CD4-positive, alpha-beta T cell treated with Interleukin-17A for 1 hour (primary cell): ENCODE measurements around the gene ESRRG.
"Not testable (repeated sequence)": the region's sequence is repeated elsewhere in the genome, so short reads cannot be mapped to it uniquely, and the experiment has no call there.

Experiments
- DNase-seq: peaks from one replicate; pipeline ENCODE4 v3.0.0-alpha.2; 2020

The ESRRG gene

DNA sequence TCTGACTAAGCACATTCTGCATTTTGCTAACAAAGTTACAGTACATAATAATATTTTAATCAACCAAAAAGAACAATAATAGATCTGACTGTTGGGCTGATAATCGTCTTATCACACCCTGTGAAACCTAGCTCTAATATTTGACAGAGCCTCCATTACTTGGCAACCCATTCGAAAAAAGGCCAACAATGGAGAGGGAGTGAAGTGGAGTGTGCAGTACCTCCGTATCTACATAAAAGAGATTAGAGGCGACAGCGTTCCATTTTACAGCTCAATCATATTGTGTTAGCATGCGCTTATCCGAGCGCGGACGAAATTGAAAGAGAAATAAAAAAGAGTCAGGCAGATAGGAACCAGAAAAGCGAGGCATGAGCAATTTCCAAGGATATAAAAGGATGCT is 162.7 kb downstream of the ESRRG start:
- no peak for DNase-seq

DNA sequence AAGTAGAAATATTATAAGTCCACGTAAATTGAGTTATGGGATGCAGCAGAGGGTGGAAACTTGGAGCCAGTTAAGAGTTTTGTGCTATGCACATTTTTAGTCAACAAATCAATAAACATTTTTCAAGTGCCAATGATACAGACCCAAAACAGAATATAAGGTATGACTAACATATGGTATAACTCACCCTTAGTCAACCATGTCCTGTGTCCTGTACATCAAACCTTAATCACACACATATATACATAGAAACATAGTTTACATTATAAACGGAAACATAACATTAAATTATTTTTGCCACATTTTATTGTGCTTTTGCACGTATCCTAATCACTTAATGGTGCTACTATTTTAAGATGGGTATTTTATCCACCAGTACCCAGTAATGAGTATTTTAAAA is 163.9 kb downstream of the ESRRG start:
- no peak for DNase-seq

DNA sequence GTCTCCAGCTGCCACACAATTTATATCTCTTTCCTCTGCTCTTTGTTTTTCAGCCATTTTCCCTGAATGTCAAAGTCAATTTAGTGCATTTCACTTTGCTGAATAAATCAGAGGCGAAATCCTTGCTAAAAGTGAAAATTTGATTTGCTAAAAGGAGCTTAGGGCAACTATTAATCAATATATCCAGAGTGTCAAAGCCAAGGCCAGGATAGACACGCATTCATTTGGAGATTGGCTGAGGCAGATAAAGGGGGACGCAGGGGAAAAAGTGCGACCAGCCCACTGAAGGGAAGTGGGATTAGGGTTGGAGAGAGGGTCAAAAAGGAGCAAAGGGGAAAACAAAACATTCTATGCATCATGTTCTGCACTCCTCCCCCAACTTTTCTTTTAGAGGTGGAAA is 167.6 kb downstream of the ESRRG start:
- no peak for DNase-seq

DNA sequence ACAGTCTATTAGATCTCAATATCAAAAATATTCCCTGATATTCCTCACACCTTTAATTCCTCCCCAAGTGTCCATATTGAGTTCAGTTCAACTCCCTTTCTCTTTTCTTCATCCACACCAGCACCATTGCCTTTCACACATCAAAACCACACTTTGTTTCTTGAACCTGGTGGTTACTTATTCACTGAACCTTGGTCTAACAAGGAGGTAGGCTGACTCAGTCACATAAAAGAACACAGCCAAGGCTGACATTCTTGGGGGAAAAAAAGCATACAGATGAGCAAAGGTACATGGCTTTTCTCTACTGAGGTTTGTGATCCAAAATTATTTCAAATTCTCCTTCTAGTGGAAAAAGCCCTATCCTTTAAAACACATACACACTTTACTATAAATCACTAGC is 168.3 kb downstream of the ESRRG start:
- no peak for DNase-seq

DNA sequence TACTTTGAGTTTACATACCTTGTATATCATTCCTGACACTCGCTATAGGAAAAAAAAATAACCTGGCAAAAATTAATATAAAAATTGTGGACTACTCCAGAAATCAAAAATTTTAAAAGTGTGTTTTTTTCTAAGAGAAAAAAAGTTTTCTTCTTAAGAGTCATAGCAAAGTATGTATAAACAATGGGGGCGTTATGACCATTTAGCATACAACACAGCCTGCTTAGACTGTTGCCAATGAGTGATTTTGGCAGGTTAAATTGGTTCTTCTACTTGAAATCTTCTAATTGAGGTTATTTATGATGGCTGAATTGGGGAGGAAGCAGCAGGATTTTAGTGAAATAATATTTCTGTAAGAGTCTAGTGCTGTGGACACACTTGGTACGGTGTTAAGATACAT is 169.5 kb downstream of the ESRRG start:
- no peak for DNase-seq

DNA sequence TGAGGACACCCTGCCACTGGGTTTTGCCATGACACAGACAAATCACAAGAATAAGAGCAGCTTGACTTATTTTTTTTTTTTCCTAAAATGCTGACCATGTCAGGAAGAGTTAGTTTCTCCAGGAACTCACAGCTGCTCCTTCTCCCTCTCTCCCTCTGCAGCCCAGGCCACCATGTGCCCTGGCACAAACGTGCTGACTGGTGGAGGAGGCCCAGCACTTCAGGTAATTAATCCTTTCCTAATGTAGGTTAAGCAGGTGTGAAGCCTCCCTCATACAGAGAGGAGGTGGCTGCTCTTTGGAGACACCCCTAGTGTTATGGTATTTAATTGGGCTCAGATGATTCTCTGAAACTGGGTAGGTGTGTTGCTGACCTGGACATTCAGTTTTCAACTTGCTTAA is 170.2 kb downstream of the ESRRG start:
- DNase-seq, result no peak

DNA sequence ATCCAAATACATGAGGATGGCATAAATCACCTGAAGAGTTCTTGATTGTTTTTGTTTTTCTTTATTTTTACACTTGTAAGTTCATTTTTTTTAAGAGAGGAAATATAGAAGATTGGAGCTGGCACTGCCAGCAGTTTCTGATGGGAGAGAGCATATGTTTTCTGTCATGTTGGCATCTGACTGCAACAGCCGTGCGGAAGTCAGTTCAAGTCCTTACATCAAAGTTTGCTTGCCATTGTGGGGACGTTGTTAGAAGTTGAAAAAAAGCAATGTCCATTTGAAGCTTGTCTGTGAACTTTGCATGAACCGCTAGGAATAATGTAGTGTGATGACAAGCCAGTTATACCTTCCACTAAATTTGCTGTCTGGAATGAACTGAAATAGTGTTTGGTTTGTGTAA is 173.4 kb downstream of the ESRRG start:
- DNase-seq, result no peak

DNA sequence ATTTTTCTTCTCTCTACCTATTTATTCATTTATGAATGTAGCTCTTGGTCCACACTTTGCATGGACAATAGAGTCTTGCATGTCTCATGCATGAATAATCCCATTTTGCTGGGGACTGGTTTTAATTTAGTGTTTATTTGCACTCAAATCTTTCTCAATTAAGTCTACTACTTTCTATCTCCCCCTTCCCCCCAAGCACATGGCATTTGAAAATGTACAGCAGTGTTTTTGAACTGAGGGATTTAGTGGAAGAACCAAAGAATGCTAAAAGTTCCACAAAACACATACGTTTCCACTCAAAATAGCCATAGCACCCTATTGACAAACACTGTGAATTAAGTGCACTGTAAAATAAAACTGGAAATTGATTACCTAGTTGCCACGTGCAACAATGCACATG is 180.5 kb downstream of the ESRRG start:
- DNase-seq, result no peak

DNA sequence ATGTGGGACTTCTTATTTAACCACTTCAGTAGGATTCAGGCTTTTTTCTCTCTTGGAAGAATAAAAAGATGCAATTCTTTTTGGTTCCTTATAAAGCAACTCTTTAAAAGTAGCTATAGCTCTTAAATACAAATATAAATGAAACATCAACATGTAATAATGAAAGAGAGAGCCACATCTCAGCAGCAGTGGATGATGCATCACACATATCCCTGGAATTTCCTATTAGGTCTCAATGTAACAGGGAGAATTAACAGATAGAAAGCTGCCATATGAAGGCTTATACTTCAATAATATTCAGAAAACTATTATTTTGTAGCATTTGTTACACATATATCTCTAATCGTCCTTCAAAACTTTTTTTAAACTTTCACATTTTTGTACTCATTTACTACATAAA is 181.0 kb downstream of the ESRRG start:
- DNase-seq, result no peak

DNA sequence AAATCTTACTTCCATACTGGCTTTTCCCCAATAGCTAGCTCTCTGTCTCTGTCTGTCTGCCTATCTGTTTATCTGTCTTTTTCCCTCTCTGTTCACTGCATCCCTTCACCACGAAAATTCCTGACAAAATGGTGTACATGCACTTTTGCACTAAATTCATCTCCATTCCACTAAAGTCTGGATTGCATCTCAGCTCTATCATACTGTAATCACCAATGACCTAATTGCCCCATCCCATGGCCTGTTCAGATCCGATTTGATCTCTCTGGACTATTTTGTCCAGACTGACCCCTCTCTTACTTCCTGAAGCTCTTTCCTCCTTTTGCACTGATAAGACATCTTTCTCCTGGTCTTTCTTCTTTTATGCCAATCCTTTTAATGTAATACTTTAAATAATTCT is 187.5 kb downstream of the ESRRG start:
- DNase-seq, result no peak

DNA sequence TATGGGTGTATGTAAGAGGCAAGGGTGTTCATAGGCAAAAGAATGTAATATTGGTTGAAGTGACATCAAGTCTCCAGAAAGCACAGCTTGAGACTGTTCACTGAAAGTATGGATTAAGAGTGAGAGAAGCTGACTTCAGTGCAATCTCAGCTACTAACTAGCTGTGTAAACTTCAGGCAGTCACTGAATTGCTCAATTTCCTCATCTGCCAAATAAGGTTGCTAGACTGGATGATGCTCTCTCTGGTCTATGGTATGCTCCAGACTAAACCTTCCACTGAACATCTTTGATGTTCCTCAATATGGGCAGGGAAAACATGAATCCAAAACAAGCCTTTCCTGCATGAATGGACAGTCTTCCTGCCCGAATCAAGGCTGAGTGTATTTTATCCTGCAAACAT is 188.2 kb downstream of the ESRRG start:
- no peak for DNase-seq

DNA sequence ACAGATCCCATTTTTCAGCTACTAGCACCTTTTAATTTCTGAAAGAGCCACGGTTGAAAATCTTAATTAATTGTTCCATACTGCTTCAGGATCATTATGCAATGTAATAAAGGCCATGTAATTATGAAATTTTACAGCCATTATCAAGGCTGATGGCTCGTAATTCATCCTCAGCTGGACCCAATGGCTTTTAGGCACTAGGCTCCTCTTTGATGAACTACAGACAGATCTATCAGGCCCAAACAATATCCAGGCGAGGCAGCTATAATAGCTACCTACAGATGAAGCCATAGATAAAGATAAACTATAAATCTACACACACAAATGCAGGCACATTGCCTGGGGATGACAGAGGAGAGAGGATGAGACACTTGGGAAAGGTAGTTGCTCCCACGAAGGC is 189.5 kb downstream of the ESRRG start:
- no peak for DNase-seq

DNA sequence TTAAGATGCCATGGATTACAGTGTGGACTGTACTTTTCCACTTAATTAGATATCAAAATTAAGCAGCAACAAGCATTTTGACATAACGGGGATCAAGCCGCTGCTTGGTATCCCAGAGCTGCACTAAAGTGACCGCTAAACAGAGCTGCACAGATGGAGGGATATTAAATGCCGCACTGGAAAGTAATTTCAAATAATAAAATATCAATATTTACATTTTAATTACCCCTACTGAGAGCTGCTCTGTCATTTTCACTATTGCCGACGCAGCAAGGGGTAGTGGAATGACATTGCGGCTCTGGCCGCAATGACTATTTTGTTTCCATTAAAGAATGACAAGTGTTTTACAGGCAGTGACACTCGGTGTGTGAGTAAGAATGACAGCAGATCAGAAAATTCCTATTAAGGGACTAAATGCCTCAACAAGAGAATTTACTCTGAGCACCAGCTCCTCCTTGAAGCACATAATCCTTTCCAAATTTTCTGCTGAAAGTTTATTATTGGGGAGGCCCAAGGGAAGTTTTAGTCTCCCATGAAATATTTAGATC is 190.9 kb downstream of the ESRRG start:
- no peak for DNase-seq

DNA sequence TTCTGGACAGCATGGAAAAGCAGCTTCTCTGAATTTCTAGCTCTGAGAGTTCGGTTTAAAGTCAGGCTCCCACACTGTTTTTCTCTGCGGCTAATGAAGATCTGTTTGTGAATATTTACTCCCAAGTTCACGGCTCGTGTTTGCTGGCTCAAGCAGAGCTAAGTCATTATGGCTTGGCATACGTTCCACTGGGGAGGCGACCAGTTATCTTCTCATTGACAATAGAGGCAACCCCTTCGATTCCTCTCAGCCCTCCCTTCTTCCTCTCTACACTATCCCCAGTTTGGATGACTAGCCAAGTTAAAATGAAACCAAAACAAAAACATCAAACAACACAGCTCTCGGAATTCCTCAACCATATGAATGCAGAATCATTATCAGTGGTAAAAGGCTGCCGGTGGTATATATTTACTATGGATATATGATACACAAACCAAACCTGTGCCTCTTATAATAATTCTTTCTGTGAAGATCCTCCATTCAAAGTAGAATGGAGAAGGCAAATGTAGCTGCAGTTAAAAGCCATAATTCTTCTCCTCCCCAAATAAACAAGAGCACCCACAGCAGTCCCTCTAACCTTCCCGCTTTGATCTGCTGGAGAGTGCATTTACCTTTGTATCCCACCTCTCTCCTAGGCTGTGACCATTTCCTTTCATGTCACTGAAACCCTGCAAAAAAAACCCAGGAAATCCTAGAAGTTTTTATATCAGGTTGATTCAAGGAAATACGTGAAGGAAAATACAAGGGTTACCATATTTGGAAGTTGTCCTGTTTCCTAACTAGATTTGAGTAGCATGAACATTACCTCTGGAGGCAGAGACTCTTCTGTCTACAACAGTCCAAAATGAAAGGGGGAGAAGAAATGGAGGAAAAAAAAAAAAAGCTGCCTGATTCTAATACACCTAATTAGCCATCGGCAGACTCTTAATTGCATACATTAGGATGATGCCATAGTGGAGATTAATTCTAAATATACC is 191.7 kb downstream of the ESRRG start:
- DNase-seq, result no peak

DNA sequence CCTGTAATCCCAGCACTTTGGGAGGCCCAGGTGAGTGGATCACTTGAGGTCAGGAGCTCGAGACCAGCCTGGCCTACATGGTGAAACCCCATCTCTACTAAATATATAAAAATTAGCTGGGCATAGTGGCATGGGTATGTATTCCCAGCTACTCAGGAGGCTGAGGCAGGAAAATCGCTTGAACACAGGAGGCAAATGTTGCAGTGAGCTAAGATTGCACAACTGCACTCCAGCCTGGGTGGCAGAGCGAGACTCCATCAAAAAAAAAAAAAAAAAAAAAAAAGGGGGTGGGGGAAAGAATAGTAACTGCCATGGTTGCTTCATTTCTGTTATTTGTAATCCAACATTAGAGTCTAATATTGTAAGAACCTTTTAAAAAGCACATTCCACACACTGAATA is 193.4 kb downstream of the ESRRG start:
- DNase-seq, result not testable (repeated sequence)

DNA sequence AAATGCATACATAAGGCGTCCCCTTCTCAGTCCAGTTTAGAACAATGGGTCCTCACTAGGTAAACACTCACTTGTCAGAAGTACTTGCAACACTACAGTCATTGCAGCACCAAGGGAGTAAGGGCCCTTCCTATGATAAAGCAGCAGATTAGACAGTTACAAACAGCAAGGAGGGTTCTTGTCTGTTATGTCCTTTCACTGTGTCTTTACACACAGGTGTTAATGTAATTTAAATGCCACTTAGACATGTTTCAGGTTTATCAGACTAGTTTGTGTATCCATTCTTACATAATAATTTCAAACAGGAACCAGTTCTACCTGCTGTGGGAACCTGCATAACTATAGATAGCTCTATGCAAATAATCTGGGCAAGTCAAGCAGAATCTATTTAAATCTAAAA is 194.4 kb downstream of the ESRRG start:
- no peak for DNase-seq

DNA sequence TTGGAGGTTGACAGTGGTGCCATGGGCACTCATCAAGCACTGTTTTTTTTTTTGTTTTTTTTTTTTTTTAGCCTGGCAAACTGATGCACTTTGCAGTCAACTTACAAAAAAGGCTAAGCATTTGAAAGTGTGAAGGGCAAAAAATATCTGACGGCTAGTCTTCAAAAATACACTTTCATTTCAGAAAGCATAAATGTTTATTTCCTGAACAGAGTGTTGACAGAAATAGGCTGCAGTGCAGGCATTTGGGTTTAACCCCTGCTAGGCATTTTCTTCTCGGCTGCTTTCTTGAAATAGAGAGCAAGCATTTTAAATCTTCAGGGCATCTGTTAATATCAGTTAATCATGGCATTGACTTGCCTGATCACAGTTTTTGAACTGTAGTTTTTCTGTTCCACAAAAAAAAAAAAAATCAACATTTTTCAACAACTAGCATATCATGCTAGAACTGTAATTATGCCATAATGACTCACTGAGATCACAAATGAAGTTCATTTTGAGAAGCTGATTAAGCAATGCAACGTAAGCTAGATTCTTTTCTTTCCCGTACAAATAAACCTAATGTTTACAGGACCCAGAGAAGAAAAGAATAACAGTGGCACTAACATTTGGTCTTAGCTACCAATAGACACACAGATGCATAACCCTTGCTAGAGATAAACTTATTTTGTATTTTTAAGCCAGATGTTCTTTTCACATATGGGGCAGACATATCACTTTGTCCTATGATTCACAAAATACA is 199.6 kb downstream of the ESRRG start:
- DNase-seq, result no peak

DNA sequence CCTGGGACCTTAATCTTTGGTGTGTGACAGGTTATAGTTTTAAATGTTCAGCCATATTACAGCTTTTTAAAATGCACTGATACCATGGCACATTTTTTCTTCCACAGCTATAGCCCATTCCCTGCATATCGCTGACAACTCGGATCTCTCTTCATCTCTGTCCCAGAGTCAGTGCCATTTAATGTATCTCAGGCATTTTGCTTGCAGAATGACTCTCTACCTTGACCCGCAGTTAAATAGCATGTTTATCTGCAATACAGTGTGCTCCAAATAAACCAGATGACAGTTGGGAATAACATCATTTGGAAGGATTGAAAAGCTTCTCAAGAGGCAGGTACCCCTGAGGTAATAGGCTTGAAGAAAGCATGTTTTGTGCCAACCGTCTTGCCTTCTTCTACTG is 200.2 kb downstream of the ESRRG start:
- DNase-seq, result no peak

DNA sequence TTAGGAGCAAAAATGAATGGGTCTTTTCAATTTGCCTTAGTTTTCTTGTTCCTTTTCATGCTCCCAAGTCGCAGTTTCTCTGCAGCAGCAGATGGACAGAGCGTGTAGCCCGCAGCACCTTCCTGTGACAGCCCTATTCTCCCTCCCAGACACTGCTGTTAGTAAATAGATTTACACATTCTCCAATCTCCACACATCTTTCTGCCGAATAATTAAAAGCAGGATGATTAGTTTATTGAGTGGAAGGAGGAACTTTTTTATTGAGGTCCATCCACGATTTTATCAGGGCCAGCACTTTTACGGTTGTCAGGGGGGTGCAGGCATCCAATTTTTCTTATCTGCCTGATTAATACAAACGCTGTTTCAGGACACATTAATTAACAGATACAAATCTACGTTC is 201.8 kb downstream of the ESRRG start:
- no peak for DNase-seq

DNA sequence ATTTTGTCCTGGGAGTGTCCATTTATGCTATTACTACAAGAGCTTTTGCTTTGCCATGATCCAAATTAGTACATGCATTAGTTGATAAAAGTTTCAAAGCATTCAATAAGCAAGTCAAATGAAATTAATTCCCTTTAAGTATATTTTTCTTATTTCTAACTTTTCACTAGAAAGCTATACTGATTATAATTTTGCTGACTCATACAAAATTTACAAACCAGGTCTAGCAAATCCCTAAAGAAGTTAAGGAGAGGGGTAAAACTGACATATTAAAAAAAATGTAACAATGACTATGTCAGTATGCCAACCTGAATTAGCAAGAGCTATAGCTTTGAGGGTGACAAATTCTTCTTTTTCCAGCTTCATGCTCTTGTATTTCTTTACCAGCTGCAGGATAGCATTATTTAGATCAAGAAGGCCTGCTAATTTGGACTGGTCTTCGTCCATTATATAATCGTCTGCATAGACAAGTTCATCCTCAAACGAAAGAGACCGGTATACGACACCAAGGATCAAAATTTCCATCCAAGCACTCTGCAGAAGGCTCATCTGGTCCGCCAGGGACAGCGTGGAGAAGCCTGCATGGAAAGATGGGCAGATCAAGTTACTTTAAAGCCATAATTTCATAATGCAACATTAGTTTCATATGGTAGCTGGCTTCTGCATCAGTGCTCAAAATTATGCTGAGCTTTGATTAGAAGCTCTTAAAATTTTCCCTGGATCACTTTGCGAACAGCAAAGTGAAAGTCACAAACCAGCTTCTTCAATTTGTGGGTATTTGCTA is 204.2 kb downstream of the ESRRG start:
- no peak for DNase-seq

DNA sequence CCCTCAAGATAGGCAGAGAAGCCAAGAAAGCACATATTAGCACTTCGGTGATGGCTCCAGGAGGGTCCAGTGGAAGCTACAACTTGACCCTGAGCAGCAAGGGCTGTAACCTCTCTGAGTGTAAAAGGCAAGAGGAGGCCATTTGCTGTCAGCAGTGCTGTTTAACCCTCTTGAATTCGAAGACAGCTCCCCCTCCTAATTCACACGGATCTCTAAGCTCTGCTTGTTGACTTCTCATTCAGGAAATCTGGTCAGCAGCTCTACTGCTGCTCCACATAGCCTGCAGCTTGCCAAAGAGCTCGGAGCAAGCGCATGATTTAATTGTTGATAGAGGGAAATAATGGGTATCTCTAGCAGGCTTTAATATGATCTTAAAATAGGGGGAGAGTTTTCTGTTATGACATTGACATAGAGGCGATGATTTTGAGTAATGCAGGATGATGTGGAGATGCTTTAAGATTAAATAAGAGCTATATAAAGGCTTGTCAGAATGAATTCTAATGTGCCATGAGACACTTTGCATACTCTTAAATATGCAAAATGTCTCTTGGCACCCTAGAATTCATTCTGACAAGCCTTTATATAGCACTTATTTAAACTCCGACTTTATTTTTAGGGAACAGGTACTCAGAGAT is 220.6 kb downstream of the ESRRG start:
- DNase-seq, result no peak

DNA sequence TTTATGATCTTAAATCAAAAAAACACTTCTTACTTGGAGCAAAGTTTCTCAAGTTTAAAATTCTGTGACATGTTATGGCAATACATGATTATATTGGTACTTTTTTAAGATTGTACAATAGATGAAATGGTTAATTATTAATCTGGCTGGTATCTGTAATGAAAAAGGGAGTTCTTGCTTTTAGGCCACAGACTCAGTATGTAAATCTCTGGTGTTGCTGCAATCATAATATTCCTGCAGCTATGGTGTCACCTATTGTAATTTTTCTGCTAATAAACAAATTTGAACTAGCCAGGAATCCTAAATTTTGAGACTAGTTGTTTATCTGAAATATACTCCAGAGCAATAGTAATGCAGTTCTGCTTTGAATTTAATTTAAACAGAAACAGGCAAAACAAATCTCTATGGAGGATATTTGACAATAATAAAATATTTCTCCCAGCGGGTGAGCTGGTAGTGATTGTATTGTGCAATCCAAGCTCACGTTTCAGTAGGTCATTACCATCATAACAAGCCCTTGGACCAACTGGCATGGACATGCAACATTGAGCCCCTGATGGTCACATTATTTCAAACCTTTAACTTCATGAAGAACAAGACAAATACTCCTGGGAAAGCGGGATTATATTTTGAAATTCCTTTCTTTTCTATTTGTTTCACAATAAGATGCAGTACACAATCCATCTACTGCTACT is 222.8 kb downstream of the ESRRG start:
- DNase-seq, result no peak
